ENCODE data around the gene ATAD3C.
A peak's percentile ranks its signal among the peaks of the same experiment; 100 is the strongest.
"Not testable (repeated sequence)": the region's sequence is repeated elsewhere in the genome, so short reads cannot be mapped to it uniquely, and the experiment has no call there.

ATAD3C gene

GRCh38 chr1:1479547-1480487 lies 30.3 kb downstream of the ATAD3C start:
- DNase-seq: no peak

DNA sequence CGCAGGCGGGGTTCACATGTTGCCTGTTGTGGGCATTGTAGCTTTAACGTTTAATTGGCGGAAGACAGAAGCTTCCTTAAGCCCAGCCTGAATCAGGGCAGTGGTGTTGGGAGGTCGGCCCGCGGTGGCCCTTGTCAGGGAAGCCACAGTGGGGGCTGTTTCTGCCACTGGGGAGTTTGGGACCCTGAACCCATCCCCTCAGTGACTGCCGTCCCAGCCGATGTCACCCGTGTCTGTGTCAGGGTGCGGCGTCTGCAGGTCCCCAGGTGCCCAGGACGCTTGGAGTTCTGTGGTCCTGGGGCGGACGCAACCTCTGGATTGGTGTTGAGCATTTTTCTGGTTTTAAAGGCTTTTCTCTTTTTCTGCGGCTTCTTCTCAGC lies 31.0 kb downstream of the ATAD3C start:
- not testable (repeated sequence) for DNase-seq

GRCh38 chr1:1481811-1482210 lies 32.3 kb downstream of the ATAD3C start:
- DNase-seq: not testable (repeated sequence)

- no peak for DNase-seq
These were observed 33.4 kb downstream of the ATAD3C start for GRCh38 chr1:1482856-1483255.

GRCh38 chr1:1483714-1484113 lies 34.2 kb downstream of the ATAD3C start:
- DNase-seq: no peak

DNA sequence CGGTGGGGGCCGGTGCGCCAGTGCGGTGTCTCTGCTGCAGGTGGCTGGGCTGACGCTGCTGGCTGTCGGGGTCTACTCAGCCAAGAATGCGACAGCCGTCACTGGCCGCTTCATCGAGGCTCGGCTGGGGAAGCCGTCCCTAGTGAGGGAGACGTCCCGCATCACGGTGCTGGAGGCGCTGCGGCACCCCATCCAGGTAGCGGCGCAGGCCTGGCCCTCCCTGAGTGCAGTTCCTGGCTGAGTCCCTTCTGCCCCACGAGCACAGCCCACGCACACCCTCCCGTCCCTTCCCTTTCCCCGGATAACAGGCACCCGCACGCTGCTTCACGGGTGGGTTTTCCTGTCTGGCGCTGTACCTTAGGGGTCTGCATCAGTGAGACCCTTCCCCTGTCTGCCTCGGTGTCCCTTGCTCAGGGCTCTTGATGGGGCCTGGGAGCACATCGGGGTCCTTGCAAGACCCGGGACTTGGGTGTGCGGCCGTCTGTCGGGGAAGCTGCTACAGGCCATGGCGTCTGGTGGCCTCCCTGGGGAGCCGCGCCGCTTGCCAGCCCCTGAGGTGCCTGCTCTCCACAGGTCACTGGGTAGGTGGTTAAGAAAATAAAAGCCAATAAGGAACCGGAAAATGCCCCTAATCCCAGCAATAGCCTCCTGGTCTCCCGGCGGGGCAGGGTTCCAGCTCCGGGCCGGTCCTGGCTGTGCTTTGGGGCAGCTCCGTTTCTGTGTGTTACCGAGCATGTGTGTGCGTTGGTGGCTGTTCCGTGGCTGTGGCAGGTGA lies 35.7 kb downstream of the ATAD3C start:
- not testable (repeated sequence) for DNase-seq

GRCh38 chr1:1485755-1486317 lies 36.3 kb downstream of the ATAD3C start:
- DNase-seq: not testable (repeated sequence)

DNA sequence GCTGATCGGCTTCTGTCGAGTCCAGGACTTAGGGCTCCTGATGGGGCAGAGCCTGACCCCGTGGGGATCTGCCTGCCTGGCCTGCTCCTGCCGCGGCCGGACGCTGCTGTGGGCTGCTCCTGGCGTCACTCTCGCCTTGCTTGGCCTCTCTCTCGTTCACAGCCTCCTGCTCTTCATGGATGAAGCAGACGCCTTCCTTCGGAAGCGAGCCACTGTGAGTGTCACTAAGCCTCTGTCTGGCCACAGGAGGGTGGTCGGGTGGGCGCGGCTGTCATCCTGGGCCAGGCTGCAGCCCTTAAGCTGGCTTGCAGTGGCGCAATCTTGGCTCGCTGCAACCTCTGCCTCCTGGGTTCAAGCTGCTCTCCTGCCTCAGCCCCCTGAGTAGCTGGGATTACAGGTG lies 38.2 kb downstream of the ATAD3C start:
- no peak for DNase-seq

GRCh38 chr1:1489231-1489630 lies 39.7 kb downstream of the ATAD3C start:
- DNase-seq: no peak

- no peak for DNase-seq
These were observed 40.4 kb downstream of the ATAD3C start for GRCh38 chr1:1489861-1490260.

DNA sequence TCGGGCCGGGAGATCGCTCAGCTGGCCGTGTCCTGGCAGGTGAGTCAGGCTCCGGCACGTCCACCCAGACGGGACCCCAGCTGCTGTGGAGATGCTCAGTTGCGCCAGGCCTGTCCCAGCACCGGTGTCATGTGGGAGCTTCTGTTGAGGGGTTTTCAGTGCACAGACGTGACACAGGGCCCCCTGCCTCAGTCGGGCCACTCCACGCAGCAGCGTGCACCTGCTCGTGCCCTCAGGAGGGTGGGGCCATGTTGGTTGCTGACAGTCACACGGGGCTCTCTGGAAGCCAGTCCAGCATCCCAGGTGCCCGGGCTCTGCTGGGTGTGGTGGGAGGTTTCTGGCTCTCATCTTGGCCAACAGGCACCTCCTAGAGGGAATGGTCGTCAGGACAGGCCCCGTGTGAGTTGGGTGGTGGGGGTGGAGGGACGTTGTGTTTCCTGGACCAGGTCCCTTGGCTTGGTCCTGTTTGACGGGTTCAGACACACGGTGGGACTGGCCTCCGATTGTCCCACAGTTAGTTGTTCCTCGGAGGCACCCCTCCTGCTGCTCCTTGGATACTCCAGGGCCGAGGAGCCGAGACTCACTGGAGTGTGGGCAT lies 41.2 kb downstream of the ATAD3C start:
- no peak for DNase-seq

GRCh38 chr1:1491601-1492000 lies 42.1 kb downstream of the ATAD3C start:
- DNase-seq: no peak

DNA sequence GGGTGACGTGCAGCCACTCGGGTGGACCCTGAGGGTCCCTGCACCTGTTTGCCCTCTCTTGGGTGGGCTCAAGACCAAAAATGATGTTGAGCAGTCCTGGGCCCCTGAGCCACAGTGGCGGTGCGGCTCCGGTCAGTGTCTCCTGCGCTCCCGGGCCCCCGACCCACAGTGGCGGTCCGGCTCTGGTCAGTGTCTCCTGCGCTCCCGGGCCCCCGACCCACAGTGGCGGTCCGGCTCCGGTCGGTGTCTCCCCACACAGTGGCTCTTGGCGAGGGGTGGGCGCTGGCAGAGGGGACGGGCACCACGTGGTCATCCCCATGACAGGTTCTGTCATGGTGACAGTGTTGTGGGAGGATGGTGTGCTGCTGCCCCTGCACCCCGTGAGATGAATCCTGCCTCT lies 44.8 kb downstream of the ATAD3C start:
- DNase-seq: not testable (repeated sequence)

DNA sequence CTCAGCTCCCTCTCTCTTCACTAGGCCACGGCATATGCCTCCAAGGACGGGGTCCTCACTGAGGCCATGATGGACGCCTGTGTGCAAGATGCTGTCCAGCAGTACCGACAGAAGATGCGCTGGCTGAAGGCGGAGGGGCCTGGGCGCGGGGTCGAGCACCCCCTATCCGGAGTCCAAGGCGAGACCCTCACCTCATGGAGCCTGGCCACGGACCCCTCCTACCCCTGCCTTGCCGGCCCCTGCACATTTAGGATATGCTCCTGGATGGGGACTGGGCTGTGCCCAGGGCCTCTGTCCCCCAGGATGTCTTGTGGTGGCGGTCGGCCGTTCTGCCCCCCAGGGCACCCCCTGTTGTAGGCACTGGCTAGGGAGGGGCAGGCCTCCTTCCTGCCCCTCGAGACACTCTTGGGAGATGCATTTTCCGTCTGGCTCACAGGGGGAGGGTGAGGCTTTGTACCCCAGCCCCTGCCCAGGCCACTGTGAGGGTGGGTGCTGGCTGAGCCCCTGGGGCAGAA lies 46.0 kb downstream of the ATAD3C start:
- DNase-seq: not testable (repeated sequence)

DNA sequence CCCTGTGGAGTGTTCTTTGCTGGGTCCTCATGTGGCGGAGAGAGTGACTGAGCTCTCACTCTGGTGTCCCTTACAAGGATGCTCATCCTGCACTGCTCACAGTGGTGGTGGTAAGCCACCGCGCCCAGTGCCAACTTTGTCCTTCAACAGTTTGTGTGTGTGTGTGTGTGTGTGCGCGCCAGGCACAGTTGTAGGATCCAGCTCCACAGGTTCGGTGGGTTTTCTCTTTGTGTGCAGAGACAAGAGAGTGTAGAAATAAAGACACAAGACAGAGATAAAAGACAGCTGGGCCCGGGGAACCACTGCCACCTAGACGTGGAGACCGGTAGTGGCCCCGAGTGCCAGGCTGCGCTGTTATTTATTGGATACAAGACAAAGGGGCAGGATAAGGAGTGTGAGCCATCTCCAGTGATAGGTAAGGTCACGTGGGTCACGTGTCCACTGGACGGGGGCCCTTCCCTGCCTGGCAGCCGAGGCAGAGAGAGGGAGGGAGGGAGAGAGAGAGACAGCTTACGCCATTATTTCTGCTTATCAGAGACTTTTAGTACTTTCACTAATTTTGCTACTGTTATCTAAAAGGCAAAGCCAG lies 55.4 kb downstream of the ATAD3C start:
- DNase-seq: peak; percentile 15 to 54 (median 43)

- DNase-seq: not testable (repeated sequence)
These were observed 55.9 kb downstream of the ATAD3C start for GRCh38 chr1:1505366-1505798.

DNA sequence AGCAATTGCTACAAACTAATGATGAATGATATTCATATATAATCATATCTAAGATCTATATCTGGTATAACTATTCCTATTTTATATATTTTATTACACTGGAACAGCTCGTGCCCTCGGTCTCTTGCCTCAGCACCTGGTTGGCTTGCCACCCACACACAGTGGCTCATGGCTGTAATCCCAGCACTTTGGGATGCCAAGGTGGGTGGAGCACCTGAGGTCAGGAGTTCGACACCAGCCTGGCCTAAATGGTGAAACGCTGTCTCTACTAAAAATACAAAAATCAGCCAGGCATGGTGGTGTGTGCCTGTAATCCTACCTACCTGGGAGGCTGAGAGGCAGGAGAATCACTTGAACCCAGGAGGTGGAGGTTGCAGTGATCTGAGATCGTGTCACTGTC lies 56.3 kb downstream of the ATAD3C start:
- not testable (repeated sequence) for DNase-seq

DNA sequence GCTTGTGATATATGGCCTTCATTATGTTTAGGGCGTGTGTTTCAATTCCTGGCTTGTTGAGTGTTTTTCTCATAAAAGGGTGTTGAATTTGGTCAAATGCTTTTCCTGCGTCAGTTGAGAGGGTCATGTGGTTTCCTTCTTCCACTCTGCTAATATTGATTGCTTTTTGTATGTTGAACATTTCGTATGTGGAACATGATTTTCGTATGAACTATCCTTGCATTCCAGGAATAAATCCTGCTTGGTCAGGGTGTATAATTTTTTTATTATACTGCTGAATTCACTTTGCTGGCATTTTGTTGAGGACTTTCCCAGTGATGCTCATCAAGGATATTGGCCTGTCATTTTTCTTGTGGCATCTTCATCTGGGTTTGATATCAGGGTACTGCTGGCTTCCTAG lies 57.8 kb downstream of the ATAD3C start:
- no peak for DNase-seq

DNA sequence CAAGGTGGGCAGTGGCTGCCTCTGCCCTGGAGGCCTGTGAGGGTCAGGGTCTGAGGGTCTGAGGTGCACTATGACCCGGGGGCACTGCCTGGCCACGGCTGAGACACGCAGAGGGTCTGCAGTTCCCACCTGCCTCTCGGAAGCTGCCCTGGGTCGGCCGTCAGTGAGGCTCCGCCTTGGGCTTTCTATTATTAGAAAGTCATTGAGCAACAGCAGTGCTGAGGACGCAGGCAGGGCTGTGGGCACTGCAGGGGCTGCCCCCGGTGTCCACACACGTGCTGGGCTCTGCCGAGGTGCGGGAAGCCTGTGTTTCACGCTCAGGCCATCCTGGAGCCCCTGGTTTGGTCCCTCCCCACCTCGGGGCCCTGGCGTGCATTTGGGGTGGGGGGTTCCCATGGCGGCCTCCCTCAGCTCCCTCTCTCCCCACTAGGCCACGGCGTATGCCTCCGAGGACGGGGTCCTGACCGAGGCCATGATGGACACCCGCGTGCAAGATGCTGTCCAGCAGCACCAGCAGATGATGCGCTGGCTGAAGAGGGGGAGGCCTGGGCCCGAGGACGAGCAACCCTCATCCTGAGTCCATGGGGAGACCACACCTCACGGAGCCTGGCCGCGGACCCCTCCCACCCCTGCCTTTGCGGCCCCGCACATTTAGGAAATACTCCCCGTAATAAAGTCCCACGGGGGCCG lies 59.4 kb downstream of the ATAD3C start:
- not testable (repeated sequence) for DNase-seq

- not testable (repeated sequence) for DNase-seq
These were observed 60.0 kb downstream of the ATAD3C start for GRCh38 chr1:1509465-1509850.

DNA sequence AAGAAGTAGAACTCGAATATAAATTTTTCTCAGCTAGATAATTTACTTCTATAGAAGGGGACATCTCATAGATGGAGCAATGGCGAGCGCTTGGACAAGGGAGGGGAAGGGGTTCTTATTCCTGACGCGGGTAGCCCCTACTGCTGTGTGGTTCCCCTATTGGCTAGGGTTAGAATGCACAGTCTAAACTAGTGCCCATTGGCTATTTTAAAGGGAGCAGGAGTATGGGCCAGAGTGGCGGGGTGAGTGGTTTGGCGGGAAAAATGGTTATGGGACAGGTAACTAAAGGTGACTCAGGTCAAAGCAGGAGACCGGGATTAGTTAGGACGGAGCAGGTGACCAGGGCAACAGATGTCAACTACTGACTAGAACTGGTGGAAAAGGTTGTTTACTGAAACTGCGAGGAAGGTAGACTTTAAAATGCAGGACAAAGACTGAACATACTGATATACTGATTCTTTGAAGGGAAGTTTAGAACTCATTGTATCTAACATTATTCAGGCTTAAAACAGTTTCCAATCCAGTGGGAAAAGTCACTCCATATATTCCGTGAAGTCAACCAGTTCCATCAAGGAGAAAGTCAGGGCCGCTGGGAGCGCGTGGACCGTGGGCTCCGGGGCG lies 61.5 kb downstream of the ATAD3C start:
- DNase-seq: no peak

Data from activated CD4-positive, CD25-positive, alpha-beta regulatory T cell (primary cell).